ENCODE data around the gene ANXA2R.

Gene ANXA2R

GRCh38 chr5:43046474-43046873, 6.4 kb upstream of the ANXA2R start:
- DNase-seq = no peak
- peaks cover 67% of the 10 kb centered on the region for H3K79me2 ChIP-seq (ENCODE audit: insufficient read depth, low read length)
- H3K4me3 ChIP-seq (ENCODE audit: low read depth in 1 of 2, low read length in 2 of 2) = no peak overlapping the region
- peaks cover 39% of the 10 kb centered on the region for H3K4me1 ChIP-seq (ENCODE audit: insufficient read depth, low read length)
- TF ChIP-seq, protein P1, sequence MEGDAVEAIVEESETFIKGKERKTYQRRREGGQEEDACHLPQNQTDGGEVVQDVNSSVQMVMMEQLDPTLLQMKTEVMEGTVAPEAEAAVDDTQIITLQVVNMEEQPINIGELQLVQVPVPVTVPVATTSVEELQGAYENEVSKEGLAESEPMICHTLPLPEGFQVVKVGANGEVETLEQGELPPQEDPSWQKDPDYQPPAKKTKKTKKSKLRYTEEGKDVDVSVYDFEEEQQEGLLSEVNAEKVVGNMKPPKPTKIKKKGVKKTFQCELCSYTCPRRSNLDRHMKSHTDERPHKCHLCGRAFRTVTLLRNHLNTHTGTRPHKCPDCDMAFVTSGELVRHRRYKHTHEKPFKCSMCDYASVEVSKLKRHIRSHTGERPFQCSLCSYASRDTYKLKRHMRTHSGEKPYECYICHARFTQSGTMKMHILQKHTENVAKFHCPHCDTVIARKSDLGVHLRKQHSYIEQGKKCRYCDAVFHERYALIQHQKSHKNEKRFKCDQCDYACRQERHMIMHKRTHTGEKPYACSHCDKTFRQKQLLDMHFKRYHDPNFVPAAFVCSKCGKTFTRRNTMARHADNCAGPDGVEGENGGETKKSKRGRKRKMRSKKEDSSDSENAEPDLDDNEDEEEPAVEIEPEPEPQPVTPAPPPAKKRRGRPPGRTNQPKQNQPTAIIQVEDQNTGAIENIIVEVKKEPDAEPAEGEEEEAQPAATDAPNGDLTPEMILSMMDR (IDR thresholded peaks at IDR 0.05; ENCODE audit: borderline replicate concordance, extremely low read depth, low read length, poor library complexity, severe bottlenecking) = no peak
- no peak for TF ChIP-seq EZH2 (IDR thresholded peaks at IDR 0.05; ENCODE audit: borderline replicate concordance, low read depth, low read length, severe bottlenecking)
- H4K20me1 ChIP-seq (ENCODE audit: insufficient read depth, low read length) = peaks cover 5% of the 10 kb centered on the region; the same call in 1 of the 2 replicates
- no peaks in the 10 kb centered on the region for H3K9me3 ChIP-seq (ENCODE audit: insufficient read depth, low read length, severe bottlenecking)
- no peak overlapping the region for H3K4me2 ChIP-seq (ENCODE audit: insufficient read depth, low read length)
- H2AFZ ChIP-seq (ENCODE audit: low read depth, low read length) = no peak overlapping the region
- no peak for ATAC-seq (ENCODE audit: insufficient read depth, low read depth)
- no peak overlapping the region for H3K9ac ChIP-seq (ENCODE audit: low read depth, low read length)
- no peaks in the 10 kb centered on the region for H3K27me3 ChIP-seq (ENCODE audit: insufficient read depth, low read length, poor library complexity)
- peaks cover 7% of the 10 kb centered on the region; the same call in 1 of the 2 replicates for H3K36me3 ChIP-seq (ENCODE audit: insufficient read depth, low read length)
- peak overlapping the region; percentile 42; the same call in 1 of the 2 replicates for H3K27ac ChIP-seq (ENCODE audit: low read length)

DNA sequence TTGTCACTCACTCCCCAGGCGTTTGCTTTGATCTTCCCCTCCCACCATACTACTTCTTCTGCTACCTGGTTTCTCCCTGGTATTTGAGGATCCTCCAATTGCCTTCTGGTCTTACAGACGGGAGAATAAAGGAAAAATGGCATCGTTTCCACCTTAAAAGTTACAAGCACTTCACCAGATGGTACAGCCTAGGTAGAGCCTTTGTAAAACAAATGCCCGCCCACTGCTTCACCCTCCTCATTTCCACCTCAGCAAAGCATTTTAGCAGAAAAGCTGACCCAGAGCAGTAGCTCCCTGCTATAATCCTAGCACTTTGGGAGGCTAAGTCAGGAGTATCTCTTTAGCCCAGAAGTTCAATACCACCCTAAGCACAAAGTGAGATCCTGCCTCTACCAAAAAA, 5.1 kb upstream of the ANXA2R start:
- Histone ChIP-seq H3K79me2 (ENCODE audit: insufficient read depth, low read length) (peaks cover 78% of the 10 kb centered on the region), H3K27me3 (ENCODE audit: insufficient read depth, low read length, poor library complexity) (no peaks in the 10 kb centered on the region), H3K27ac (ENCODE audit: low read length) (no peak overlapping the region), H3K4me3 (ENCODE audit: low read depth in 1 of 2, low read length in 2 of 2) (no peak overlapping the region), H3K9me3 (ENCODE audit: insufficient read depth, low read length, severe bottlenecking) (no peaks in the 10 kb centered on the region), H3K36me3 (ENCODE audit: insufficient read depth, low read length) (peaks cover 7% of the 10 kb centered on the region; the same call in 1 of the 2 replicates), H2AFZ (ENCODE audit: low read depth, low read length) (no peak overlapping the region), H4K20me1 (ENCODE audit: insufficient read depth, low read length) (peaks cover 5% of the 10 kb centered on the region; the same call in 1 of the 2 replicates), H3K9ac (ENCODE audit: low read depth, low read length) (no peak overlapping the region), H3K4me2 (ENCODE audit: insufficient read depth, low read length) (peak overlapping the region; percentile 53; the same call in 1 of the 2 replicates), H3K4me1 (ENCODE audit: insufficient read depth, low read length) (peaks cover 35% of the 10 kb centered on the region)
- DNase-seq (no peak), ATAC-seq (ENCODE audit: insufficient read depth, low read depth) (no peak)
- TF ChIP-seq, protein P1 (IDR thresholded peaks at IDR 0.05; ENCODE audit: borderline replicate concordance, extremely low read depth, low read length, poor library complexity, severe bottlenecking) = no peak
- TF ChIP-seq EZH2 (IDR thresholded peaks at IDR 0.05; ENCODE audit: borderline replicate concordance, low read depth, low read length, severe bottlenecking) = no peak

GRCh38 chr5:43044181-43044914, 4.2 kb upstream of the ANXA2R start:
- TF ChIP-seq EZH2 (IDR thresholded peaks at IDR 0.05; ENCODE audit: borderline replicate concordance, low read depth, low read length, severe bottlenecking) = no peak
- TF ChIP-seq, protein P1 (IDR thresholded peaks at IDR 0.05; ENCODE audit: borderline replicate concordance, extremely low read depth, low read length, poor library complexity, severe bottlenecking) = no peak
- ATAC-seq (ENCODE audit: insufficient read depth, low read depth) (no peak), DNase-seq (no peak)
- H2AFZ ChIP-seq (ENCODE audit: low read depth, low read length) = no peak overlapping the region
- peaks cover 81% of the 10 kb centered on the region for H3K79me2 ChIP-seq (ENCODE audit: insufficient read depth, low read length)
- no peaks in the 10 kb centered on the region for H3K9me3 ChIP-seq (ENCODE audit: insufficient read depth, low read length, severe bottlenecking)
- peaks cover 27% of the 10 kb centered on the region for H3K4me1 ChIP-seq (ENCODE audit: insufficient read depth, low read length)
- H3K9ac ChIP-seq (ENCODE audit: low read depth, low read length) = 0 out of 2 replicates have a peak overlapping the region, but pooled peaks have one; percentile 0
- H4K20me1 ChIP-seq (ENCODE audit: insufficient read depth, low read length) = peaks cover 5% of the 10 kb centered on the region; the same call in 1 of the 2 replicates
- peak overlapping the region; percentile 53 for H3K4me2 ChIP-seq (ENCODE audit: insufficient read depth, low read length)
- peaks cover 7% of the 10 kb centered on the region; the same call in 1 of the 2 replicates for H3K36me3 ChIP-seq (ENCODE audit: insufficient read depth, low read length)
- H3K4me3 ChIP-seq (ENCODE audit: low read depth in 1 of 2, low read length in 2 of 2) = peak overlapping the region in 1 of 2 experiments; percentile 18; a peak in 1 of 4 replicates
- H3K27me3 ChIP-seq (ENCODE audit: insufficient read depth, low read length, poor library complexity) = no peaks in the 10 kb centered on the region
- 0 out of 2 replicates have a peak overlapping the region, but pooled peaks have one; percentile 15 for H3K27ac ChIP-seq (ENCODE audit: low read length)
